GM18511 (cell line): Measurements from ENCODE around the gene TEP1.
"Not testable (repeated sequence)": the region's sequence is repeated elsewhere in the genome, so short reads cannot be mapped to it uniquely, and the experiment has no call there.

Experiments used
- ATAC-seq: cut with Tn5 transposase; IDR thresholded peaks from one replicate; pipeline ENCODE4 v1.9.1; 2021; ENCODE audit warnings: mild to moderate bottlenecking, moderate library complexity; ENCODE audit not compliant: unreplicated experiment

TEP1 gene

DNA sequence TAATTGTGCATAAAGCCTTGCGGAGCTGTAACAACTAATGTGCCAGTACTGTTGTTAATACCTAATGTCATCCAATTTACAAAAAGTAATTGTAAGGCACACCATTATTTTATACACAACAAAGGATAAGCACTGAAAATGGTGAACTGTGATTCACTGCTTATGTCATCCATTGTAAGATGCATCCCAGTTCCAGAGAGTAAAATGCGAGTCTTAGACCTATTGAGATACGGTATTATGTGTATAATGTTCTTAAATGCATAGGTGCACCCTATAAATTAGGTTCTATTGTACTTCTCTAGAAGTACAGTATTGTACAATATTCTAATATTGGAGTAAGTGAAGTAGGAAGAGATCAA is 69.5 kb downstream of the TEP1 start:
- no peak for ATAC-seq

DNA sequence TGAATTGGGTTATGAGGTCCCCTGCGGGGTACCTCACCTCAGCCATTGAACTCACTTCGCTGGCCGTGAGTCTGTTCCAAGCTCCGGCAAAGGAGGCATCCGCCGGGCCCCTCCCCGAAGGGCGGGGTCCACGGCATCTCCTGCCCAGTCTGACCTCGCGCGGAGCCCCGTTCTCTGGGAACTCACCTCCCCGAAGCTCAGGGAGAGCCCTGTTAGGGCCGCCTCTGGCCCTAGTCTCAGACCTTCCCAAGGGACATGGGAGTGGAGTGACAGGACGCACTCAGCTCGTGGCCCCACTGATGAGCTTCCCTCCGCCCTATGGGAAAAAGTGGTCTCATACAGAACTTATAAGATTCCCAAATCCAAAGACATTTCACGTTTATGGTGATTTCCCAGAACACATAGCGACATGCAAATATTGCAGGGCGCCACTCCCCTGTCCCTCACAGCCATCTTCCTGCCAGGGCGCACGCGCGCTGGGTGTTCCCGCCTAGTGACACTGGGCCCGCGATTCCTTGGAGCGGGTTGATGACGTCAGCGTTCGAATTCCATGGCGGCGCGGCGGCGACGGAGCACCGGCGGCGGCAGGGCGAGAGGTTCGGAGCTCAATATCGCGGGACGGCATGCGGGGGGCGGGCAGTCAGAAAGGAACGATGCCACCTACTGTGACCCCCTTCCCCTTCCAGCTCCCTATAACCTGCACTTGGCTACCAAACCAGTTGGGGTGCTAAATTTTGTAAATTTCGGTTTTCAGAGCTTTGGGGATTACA is 70.0 kb downstream of the TEP1 start, which contains the start of gene PARP2:
Gene PARP2 (plus strand): TSS at position 544 of the 770 bp plus-strand sequence. CDS start 7 bp downstream, at position 551.
- peak; percentile 92 for ATAC-seq

DNA sequence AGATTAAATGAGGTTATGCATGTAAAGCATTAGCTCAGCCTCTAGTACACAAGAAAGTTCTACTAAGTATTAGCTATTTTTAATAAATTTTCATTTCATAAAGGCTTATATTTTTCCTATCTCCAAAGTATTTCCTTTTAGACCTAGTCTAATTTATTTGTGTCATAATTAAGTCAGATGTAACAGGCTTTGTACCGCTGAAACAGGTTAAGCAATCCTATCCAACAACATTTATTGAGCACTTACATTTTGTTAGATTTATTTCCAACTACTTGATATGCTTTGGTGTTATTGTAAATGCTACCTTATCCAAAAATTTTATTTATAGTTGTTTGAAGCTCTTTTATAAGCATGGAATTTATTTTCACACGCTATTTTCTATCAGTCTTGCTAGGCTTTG is 71.7 kb downstream of the TEP1 start:
- ATAC-seq = no peak

DNA sequence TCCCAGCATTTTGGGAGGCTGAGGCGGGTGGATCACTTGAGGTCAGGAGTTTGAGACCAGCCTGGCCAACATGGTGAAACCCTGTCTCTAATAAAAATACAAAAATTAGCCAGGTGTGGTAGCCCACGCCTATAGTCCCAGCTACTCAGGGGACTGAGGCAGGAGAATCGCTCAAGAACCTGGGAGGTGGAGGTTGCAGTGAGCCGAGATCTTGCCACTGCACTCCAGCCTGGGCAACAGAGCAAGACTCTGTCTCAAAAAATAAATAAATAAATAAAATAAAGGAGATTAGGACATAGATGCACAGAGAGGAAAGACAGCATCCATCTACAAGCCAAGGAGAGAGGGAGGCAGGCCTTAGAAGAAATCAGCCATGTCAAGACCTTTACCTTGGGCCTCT is 72.3 kb downstream of the TEP1 start:
- not testable (repeated sequence) for ATAC-seq

DNA sequence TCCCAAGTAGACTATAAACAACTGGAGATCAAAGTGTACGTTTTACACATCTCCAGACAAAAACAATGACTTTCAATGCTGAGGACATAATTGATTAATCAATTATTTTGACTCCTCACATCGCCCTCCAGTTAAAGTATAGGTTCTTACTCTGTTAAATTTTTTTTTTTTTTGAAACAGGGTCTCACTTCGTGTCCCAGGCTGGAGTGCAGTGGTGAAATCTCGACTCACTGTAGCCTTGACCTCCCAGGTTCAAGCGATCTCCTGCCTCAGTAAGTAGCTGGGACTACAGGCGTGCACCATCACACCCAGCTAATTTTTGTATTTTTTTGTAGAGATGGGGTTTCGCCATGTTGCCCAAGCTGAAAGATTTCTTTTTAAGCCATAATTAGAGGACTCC is 79.3 kb downstream of the TEP1 start:
- ATAC-seq = no peak

DNA sequence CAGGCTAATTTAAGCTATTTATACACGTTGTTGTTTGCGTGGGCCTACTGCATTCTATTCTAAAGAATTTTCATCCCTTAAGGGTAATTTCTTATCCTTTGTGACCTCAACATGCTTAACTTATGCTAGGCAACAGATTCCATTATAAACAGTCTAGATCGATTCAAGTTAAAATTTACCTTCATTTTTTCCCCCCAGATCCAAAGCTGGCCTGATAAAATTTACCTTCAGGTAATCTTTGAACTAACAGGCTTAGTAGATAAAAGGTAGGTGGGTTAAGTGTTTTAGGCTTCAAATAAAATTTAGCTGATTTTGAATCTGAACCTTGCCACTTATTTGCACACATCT is 79.8 kb downstream of the TEP1 start:
- no peak for ATAC-seq

DNA sequence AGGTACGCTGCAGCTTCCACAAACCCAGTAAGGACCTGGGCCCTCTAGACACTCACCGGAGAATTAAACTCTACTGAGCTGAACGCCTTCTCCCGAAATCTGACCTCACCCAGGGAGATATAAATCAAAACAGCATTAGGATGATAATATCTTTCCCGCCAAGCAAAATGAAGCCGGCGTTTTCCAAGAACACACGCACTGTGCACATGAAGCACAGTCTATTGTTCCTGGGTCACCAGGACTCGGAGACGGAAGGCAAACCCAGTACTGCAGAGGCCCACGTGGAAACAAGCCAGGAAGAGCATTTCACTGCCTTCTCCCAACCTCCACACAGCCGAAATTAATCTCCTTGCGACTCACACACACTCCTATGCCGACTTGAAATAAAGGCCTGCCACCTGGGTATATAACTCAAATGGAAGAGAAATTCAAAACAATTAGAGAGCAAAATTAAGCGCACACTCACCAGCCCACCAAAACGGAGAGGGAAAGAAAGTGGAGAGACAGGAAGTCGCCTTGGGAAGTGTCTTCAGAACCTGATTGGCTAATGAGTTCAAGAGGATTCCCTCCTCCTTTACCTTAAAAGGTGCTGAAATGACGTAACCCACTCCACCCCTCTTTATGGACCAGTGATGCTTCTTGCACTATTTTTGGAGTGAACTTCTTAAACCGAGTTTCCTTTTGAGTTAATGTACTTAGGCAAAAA is 80.4 kb downstream of the TEP1 start, which contains the start of gene CCNB1IP1:
Gene CCNB1IP1 (minus strand): TSS at position 492 of the 706 bp plus-strand sequence. CDS start 16,756 bp downstream, outside the sequence.
- ATAC-seq = peak; percentile 99

DNA sequence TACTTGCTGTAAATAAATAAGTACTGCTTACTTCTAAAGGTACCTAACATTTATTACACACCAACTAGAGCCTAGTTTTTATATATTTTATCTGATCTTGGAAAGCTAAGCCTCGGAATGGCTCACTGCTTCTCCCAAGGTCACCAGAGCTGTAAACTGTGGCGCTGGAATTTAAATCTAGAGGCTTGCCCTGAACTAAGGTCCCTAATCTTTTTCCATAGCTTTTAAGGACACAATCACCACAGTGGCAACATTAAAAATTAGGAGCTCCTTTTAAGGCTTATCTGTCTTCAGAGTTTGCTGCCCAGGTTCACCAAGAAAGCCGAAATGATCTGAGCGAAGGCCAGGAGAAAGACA is 80.9 kb downstream of the TEP1 start:
- ATAC-seq = no peak

DNA sequence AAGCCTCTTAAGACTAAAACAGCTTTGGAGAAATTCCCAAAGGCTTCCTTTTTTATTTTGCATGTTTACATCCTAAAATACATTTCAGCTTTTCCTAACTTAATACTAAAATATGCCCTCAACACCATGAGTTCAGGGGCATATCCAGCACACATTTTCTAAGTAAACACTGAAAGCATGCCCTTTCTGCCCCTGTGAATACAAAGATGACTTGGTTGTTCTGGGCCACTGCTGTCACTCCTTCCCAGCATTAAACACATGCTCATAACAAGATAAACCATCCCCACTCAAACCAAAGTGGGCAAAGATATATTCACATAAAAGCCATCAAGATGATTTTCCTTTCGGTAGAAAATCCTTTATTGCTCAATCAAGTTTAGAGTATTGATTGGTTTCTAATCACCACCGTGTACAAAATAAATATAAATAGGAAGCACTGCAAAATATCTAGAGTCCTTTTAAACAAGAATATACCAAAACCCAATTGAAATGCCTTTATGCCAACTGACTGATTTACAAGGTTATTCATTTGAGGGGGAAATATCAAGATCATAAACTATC is 82.2 kb downstream of the TEP1 start:
- ATAC-seq = no peak

DNA sequence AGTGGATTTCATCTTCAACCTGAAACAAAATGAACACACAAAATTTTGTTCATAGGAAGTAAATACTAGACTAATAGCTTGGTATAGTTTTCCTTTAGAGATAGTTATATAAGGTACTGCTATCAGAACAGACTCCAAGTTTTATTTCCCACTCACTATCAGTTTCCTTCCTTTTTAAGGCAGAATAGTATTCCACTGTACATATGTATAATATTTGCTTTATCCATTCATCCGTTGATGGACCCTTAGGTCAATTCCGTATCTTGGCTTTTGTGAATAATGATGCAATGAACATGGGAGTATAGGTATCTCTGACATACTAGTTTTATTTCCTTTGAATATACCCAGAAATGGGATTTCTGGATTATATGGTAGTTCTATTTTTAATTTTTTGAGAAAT is 83.9 kb downstream of the TEP1 start:
- no peak for ATAC-seq

DNA sequence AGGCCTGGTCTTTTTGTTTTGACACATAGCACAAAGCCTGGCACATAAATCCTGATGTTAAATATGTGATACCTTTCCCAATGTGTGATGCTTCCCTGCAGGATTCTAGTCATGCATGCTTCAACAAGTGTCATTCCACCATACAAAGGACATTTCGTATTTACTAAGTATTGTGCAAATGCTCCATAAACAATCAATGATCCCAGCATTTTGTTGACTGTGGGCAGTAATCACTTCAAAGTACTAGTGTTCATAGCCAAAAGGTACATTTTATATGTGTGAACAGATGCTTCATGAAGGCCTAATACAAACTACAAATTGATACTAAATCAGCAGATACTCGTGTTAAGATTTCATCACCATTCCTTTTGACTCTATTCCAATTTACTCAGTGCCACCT is 84.6 kb downstream of the TEP1 start:
- no peak for ATAC-seq

DNA sequence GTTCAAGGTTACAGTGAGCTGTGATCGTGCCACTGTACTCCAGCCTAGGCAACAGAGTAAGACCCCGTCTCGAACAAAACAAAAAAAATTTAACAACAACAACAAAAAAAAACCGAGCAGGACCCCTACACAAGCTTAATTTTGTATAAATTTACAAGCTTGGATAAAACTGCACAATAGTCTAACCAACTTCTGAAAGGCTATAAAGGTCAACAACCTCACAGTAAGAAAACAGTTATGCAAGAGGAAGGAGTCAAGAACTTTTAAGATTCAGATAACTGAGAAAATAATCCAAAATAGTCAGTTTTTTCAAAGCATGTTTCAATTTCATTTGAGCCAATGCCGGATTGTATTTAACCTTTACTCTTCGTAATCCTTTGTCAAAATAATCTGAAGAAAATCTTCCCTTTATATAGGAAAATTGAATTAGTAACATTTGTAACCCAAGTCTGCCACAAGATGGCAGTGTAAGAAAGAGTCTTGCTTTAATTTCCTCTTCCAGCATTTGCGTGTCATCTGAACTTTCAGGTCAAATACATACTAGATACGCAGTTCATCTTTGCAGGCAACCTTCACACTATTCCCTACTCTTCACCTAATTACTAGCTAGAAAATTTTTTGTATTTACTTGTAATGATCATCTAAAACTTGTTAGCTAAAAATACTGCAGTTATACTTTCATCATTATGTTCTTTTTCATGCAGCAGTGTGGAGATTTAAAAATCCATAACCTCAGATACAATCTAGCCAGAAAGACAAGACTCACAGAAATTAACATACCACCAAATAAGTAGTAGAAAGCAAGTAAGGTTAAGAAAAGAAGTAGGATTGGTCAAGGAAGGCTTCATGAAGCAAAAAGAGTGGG is 86.1 kb downstream of the TEP1 start:
- peak; percentile 75 for ATAC-seq

DNA sequence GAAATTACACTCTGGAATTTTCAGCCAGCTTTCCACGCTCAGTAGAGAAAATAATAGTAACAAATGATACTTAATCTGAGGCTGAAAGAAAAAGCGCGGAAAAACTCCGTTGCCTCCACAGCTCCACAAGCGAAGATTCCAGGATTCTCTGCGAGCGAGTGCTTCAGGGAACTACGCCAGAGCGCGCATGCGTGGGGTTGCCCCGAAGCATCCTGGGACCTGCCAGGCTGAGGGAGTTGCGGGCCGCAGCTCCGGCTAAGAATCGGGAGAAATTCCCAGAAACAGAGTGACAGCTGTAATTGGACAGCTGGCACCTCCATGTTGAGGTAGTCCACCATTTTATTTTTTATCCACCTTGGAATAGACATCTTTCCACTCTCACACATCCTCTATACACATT is 95.6 kb downstream of the TEP1 start:
- ATAC-seq = no peak
